ENCODE measurements around the gene STAT6. TPM values are rescaled to one million over a fixed set of nuclear protein-coding genes. Genes with fewer than 3 reads are reported as not detected.

Gene STAT6
- total RNA-seq, 1 donor from 2014 or later: 33.8 TPM

DNA sequence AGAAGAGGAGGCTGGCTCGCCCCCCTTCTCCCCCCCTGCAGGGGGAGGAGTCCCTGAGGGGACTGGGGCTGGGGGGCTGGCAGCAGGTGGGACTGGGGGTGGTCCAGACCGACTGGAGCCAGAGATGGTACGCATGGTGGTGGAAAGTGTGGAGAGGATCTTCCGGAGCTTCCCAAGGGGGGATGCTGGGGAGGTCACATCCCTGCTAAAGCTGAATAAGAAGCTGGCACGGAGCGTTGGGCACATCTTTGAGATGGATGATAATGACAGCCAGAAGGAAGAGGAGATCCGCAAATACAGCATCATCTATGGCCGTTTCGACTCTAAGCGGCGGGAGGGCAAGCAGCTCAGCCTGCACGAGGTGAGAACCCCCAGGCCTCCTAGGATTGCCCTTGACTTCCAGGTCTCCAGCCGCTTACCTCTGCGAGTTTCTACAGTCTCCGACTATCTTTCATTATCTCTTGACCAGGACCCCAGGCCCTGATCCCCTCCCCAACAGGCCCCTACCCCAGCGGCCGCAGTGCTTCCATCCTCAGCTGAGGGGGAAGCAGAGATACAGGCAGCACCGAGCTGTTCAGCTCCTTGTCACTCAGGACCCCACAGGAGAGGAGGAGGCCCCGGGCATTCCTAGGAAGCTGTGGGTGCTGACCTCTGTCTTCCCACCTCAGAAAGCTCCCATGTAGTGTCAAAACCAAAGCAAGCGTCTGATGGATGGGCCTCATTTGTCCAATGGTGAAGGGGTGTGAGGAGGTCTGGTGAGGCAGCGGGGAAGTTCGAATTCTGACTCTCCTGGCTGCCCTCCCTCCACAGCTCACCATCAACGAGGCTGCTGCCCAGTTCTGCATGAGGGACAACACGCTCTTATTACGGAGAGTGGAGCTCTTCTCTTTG is 19.3 kb downstream of the STAT6 start:
- Histone ChIP-seq H3K4me3 (ENCODE audit: insufficient read depth, low read depth, low read length) (no peak overlapping the region), H3K27ac (ENCODE audit: low read depth, low read length) (no peak overlapping the region)

DNA sequence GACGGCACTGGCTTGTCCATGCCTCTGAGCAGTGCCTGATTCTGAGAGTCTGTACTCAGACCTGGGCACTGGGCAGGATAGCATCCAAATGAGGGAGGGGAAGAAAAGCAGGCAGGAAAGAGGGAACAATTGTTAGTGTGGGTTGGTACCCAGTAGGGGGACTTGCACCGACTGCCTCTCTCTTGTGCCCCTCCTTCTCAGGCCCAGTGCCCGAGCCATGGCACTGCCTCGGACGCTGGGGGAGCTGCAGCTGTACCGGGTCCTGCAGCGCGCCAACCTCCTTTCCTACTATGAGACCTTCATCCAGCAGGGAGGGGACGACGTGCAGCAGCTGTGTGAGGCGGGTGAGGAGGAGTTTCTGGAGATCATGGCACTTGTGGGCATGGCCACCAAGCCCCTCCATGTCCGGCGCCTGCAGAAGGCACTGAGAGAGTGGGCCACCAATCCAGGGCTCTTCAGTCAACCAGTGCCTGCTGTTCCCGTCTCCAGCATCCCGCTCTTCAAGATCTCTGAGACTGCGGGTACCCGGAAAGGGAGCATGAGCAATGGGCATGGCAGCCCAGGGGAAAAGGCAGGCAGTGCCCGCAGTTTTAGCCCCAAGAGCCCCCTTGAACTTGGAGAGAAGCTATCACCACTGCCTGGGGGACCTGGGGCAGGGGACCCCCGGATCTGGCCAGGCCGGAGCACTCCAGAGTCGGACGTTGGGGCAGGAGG is 20.1 kb downstream of the STAT6 start:
- H3K9me3 Mint-ChIP-seq (ENCODE audit: unreplicated experiment): no peaks in the 10 kb centered on the region
- peaks cover 18% of the 10 kb centered on the region for H3K36me3 Mint-ChIP-seq (ENCODE audit: low read depth, unreplicated experiment)

More for the DNA sequence above, 19.3 kb downstream of the STAT6 start:
- DNase-seq (ENCODE audit: low read depth): no peak
- Histone ChIP-seq H4K20me1 (ENCODE audit: insufficient read depth, low read length) (peaks cover 59% of the 10 kb centered on the region), H2AFZ (ENCODE audit: low read depth, low read length) (no peak overlapping the region), H3K79me2 (ENCODE audit: insufficient read depth, low read length) (peaks cover 54% of the 10 kb centered on the region), H3K9me3 (ENCODE audit: insufficient read depth, low read depth, low read length) (no peaks in the 10 kb centered on the region), H3K4me2 (ENCODE audit: low read length) (peak overlapping the region; percentile 99), H3K4me1 (ENCODE audit: insufficient read depth, low read length) (peaks cover 56% of the 10 kb centered on the region), H3K36me3 (ENCODE audit: insufficient read depth, low read length) (peaks cover 28% of the 10 kb centered on the region), H3K9ac (ENCODE audit: low read length) (peak overlapping the region; percentile 94), H3K27me3 (ENCODE audit: insufficient read depth, low read length) (no peaks in the 10 kb centered on the region)
- Mint-ChIP-seq H3K27ac (ENCODE audit: unreplicated experiment) (peak overlapping the region; percentile 69), H3K4me3 (ENCODE audit: unreplicated experiment) (peak overlapping the region; percentile 80), H3K36me3 (ENCODE audit: low read depth, unreplicated experiment) (peaks cover 18% of the 10 kb centered on the region), H3K9me3 (ENCODE audit: unreplicated experiment) (no peaks in the 10 kb centered on the region), H3K4me1 (ENCODE audit: low read depth, unreplicated experiment) (peaks cover 45% of the 10 kb centered on the region), H3K27me3 (ENCODE audit: low read depth, unreplicated experiment) (no peaks in the 10 kb centered on the region)
- FAIRE-seq: no peak
- no peak for TF ChIP-seq EZH2 (IDR thresholded peaks at IDR 0.05; ENCODE audit: insufficient read depth, low read length)
- TF ChIP-seq, protein P1, sequence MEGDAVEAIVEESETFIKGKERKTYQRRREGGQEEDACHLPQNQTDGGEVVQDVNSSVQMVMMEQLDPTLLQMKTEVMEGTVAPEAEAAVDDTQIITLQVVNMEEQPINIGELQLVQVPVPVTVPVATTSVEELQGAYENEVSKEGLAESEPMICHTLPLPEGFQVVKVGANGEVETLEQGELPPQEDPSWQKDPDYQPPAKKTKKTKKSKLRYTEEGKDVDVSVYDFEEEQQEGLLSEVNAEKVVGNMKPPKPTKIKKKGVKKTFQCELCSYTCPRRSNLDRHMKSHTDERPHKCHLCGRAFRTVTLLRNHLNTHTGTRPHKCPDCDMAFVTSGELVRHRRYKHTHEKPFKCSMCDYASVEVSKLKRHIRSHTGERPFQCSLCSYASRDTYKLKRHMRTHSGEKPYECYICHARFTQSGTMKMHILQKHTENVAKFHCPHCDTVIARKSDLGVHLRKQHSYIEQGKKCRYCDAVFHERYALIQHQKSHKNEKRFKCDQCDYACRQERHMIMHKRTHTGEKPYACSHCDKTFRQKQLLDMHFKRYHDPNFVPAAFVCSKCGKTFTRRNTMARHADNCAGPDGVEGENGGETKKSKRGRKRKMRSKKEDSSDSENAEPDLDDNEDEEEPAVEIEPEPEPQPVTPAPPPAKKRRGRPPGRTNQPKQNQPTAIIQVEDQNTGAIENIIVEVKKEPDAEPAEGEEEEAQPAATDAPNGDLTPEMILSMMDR (IDR thresholded peaks at IDR 0.05; ENCODE audit: insufficient read depth, low read depth, low read length): no peak

More for the DNA sequence above, 20.1 kb downstream of the STAT6 start:
- Histone ChIP-seq H3K9ac (ENCODE audit: low read length) (peak overlapping the region; percentile 94), H3K79me2 (ENCODE audit: insufficient read depth, low read length) (peaks cover 54% of the 10 kb centered on the region), H3K4me2 (ENCODE audit: low read length) (peak overlapping the region; percentile 99), H4K20me1 (ENCODE audit: insufficient read depth, low read length) (peaks cover 54% of the 10 kb centered on the region), H3K27me3 (ENCODE audit: insufficient read depth, low read length) (no peaks in the 10 kb centered on the region), H3K27ac (ENCODE audit: low read depth, low read length) (no peak overlapping the region), H3K4me3 (ENCODE audit: insufficient read depth, low read depth, low read length) (peak overlapping the region; percentile 93), H2AFZ (ENCODE audit: low read depth, low read length) (no peak overlapping the region), H3K4me1 (ENCODE audit: insufficient read depth, low read length) (peaks cover 56% of the 10 kb centered on the region), H3K36me3 (ENCODE audit: insufficient read depth, low read length) (peaks cover 28% of the 10 kb centered on the region), H3K9me3 (ENCODE audit: insufficient read depth, low read depth, low read length) (no peaks in the 10 kb centered on the region)
- TF ChIP-seq, protein P1 (IDR thresholded peaks at IDR 0.05; ENCODE audit: insufficient read depth, low read depth, low read length): no peak
- DNase-seq (ENCODE audit: low read depth): no peak
- H3K4me3 Mint-ChIP-seq (ENCODE audit: unreplicated experiment): peak overlapping the region; percentile 98
- peak overlapping the region; percentile 63 for H3K27ac Mint-ChIP-seq (ENCODE audit: unreplicated experiment)
- no peaks in the 10 kb centered on the region for H3K27me3 Mint-ChIP-seq (ENCODE audit: low read depth, unreplicated experiment)
- H3K4me1 Mint-ChIP-seq (ENCODE audit: low read depth, unreplicated experiment): peaks cover 46% of the 10 kb centered on the region
- no peak for FAIRE-seq

All from astrocyte (in vitro differentiated cells and primary cell).